Measurements from ENCODE around the gene CYTH4.

CYTH4 gene

GRCh38 chr22:37302674-37303555 is 20.6 kb downstream of the CYTH4 start:
- Mint-ChIP-seq H3K27me3 (no peaks in the 10 kb centered on the region), H3K36me3 (peaks cover 35% of the 10 kb centered on the region), H3K27ac (peak overlapping the region; percentile 96), H3K4me3 (no peak overlapping the region), H3K4me1 (peaks cover 73% of the 10 kb centered on the region), H3K9me3 (no peaks in the 10 kb centered on the region)
- no peak for ATAC-seq

DNA sequence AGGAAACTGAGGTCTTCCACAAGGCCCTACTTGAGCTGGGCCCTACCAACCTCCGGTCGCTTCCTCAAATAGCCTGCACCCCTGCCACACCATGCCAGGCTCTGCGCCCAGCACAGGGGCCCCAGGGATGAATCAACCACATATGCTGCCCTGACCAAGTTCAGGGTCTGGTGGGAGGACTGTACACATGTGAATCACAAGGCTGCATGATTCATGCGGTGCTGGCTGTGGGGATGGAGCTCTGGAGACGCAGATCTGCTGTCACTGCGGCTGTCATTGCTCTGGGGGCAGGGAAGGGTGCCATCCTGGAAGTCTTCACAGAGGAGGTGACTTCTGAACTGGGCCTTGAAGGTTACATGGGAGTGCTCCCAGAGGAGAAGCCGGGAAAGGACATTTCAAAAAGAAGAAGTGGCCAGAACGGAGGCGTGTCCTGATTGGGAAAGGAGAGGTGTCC is 21.5 kb downstream of the CYTH4 start:
- Mint-ChIP-seq H3K27me3 (no peaks in the 10 kb centered on the region), H3K36me3 (peaks cover 32% of the 10 kb centered on the region), H3K4me3 (no peak overlapping the region), H3K27ac (peak overlapping the region; percentile 96), H3K4me1 (peaks cover 73% of the 10 kb centered on the region), H3K9me3 (no peaks in the 10 kb centered on the region)
- ATAC-seq: no peak

DNA sequence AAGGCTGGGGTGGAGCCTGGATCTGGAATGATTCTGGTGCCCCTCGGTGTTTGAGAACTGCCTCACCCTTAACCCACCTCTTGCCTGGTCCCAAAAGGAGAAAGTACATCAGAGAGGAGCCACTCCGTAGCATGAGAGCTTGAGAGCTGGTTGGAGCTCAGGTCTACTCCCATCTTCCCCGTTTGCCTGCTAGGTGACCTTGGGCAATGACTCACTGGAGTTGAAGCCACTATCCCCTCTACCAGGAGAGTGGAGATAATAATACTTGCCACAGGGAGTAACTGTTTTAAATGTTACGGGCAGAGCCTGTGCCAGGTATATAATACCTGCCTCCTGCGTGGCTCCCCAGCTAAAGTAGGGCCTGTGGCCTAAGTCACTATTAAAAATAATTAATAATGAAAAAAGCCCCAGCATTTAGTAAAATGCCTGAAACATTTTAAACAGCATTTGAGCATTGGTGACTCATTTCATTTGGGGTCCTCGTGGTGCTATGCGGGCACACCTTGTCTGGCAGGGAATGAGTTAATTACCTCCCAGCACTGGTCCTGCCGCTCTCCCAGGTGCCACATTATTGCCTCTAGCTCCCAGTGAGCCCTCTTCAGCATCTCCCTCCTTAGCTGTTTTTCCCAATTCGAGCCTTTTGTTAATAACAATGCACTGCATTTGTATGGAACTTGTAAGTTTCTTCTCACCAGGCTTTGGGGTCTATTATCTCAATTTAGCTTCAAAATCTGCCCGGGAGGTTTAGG is 22.5 kb downstream of the CYTH4 start:
- no peak for ATAC-seq
- Mint-ChIP-seq H3K27me3 (no peaks in the 10 kb centered on the region), H3K36me3 (peaks cover 32% of the 10 kb centered on the region), H3K4me3 (no peak overlapping the region), H3K27ac (peak overlapping the region; percentile 96), H3K4me1 (peaks cover 80% of the 10 kb centered on the region), H3K9me3 (no peaks in the 10 kb centered on the region)

DNA sequence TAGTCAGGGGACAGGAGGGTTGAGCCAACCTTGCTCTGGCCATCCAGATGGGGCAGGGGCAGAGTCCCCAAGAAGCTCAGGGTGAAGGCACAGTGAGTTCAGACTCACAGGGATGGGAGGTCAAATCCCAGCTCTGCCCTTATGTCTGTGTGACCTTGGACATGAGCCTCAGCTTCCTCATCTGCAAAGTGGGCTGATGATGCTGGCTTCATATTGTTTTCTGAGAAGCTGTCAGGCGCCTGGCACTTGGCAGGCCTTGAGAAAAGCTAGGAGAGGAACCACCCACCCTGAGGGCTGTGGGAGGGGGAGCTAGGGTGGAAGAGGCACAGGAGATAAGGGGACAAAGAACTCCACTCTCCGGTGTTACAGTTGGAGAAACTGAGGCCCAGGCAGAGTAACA is 23.6 kb downstream of the CYTH4 start:
- no peak overlapping the region for H3K4me3 Mint-ChIP-seq

GRCh38 chr22:37306494-37306829 is 24.2 kb downstream of the CYTH4 start:
- no peak for ATAC-seq
- peaks cover 82% of the 10 kb centered on the region for H3K4me1 Mint-ChIP-seq
- H3K4me3 Mint-ChIP-seq: peak overlapping the region; percentile 40
- H3K9me3 Mint-ChIP-seq: no peaks in the 10 kb centered on the region
- no peaks in the 10 kb centered on the region for H3K27me3 Mint-ChIP-seq
- peak overlapping the region; percentile 96 for H3K27ac Mint-ChIP-seq
- peaks cover 31% of the 10 kb centered on the region for H3K36me3 Mint-ChIP-seq

More for the DNA sequence above, 23.6 kb downstream of the CYTH4 start:
- H3K36me3 Mint-ChIP-seq: peaks cover 31% of the 10 kb centered on the region
- H3K9me3 Mint-ChIP-seq: no peaks in the 10 kb centered on the region
- no peak for ATAC-seq
- H3K27me3 Mint-ChIP-seq: no peaks in the 10 kb centered on the region
- H3K4me1 Mint-ChIP-seq: peaks cover 81% of the 10 kb centered on the region
- peak overlapping the region; percentile 96 for H3K27ac Mint-ChIP-seq

- Mint-ChIP-seq H3K4me1 (peaks cover 88% of the 10 kb centered on the region), H3K9me3 (no peaks in the 10 kb centered on the region), H3K4me3 (peak overlapping the region; percentile 40), H3K27me3 (no peaks in the 10 kb centered on the region), H3K27ac (peak overlapping the region; percentile 96), H3K36me3 (peaks cover 18% of the 10 kb centered on the region)
- ATAC-seq: no peak
Measured at GRCh38 chr22:37308385-37309200, 26.3 kb downstream of the CYTH4 start.

GRCh38 chr22:37309211-37310074 is 27.1 kb downstream of the CYTH4 start:
- H3K4me1 Mint-ChIP-seq: peaks cover 89% of the 10 kb centered on the region
- no peaks in the 10 kb centered on the region for H3K9me3 Mint-ChIP-seq
- ATAC-seq: peak; percentile 29
- H3K27ac Mint-ChIP-seq: peak overlapping the region; percentile 96
- peaks cover 13% of the 10 kb centered on the region for H3K36me3 Mint-ChIP-seq
- peak overlapping the region; percentile 25 for H3K4me3 Mint-ChIP-seq
- H3K27me3 Mint-ChIP-seq: no peaks in the 10 kb centered on the region

DNA sequence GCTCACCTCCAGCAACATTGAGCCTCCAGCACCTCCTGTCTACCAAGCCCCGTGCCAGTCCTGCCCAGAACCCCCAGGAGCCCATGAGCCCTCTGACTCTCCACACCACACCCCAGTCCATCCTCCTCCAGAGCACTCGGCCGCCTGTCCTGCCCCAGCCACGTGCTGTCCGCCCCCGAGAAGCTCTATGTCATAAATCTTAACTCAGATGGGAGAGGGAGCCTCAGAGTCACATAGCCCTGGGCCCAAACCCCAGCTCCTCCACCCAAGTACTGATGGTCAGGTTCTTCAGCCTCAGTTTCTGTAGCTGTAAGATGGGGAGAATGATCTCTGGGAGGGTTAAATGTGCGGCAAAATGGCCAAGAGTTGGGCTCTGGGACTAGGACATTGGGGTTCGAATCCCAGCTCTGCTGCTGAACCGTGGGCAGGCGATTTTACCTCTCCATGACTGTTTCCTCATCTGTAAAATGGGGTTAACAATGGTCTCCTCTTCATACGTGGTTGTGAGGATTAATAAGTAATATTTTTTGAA is 27.8 kb downstream of the CYTH4 start:
- Mint-ChIP-seq H3K4me3 (no peak overlapping the region), H3K27me3 (no peaks in the 10 kb centered on the region), H3K4me1 (peaks cover 94% of the 10 kb centered on the region), H3K9me3 (no peaks in the 10 kb centered on the region), H3K36me3 (peaks cover 13% of the 10 kb centered on the region), H3K27ac (peak overlapping the region; percentile 96)
- no peak for ATAC-seq

DNA sequence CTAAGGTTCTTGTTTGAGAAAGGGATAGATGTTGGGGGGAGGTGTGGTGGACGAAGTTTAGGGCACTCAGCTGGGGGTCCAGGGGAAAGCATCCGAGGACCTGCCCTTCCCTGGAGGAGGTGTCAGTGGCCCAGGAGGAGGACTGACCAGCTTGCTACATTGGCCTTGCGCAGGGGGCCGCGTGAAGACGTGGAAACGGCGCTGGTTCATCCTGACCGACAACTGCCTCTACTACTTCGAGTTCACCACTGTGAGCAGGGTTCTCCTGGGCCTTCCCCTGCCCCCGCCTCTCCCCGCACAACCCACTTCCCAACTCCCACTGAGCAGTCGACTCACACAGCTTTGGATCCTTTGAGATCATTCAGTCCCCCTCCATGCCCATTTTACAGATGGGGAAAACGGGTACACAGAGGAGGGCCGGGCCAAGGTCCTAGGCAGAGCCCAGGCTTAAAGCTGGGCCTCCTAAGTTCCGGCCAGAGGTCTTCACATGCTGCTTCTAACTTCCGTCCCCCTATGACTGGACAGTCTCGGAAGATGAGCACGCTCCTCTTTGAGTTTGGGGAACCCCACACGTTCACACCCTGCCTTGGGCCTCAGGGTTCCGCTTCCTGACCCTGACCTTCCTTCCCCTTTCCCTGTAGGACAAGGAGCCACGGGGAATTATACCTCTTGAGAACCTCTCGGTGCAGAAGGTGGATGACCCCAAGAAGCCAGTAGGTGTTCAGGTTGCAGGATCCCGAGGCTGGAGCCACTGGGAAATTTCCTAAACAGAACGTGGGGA is 28.7 kb downstream of the CYTH4 start:
- peak overlapping the region; percentile 32 for H3K4me3 Mint-ChIP-seq
- ATAC-seq: no peak
- H3K4me1 Mint-ChIP-seq: peaks cover 92% of the 10 kb centered on the region
- no peaks in the 10 kb centered on the region for H3K27me3 Mint-ChIP-seq
- H3K36me3 Mint-ChIP-seq: peaks cover 13% of the 10 kb centered on the region
- H3K9me3 Mint-ChIP-seq: no peaks in the 10 kb centered on the region
- peak overlapping the region; percentile 96 for H3K27ac Mint-ChIP-seq

- peak overlapping the region; percentile 96 for H3K27ac Mint-ChIP-seq
- H3K36me3 Mint-ChIP-seq: peaks cover 13% of the 10 kb centered on the region
- peaks cover 91% of the 10 kb centered on the region for H3K4me1 Mint-ChIP-seq
Measured at GRCh38 chr22:37311761-37312312, 29.5 kb downstream of the CYTH4 start.

GRCh38 chr22:37312549-37313183 is 30.4 kb downstream of the CYTH4 start:
- no peaks in the 10 kb centered on the region for H3K9me3 Mint-ChIP-seq
- H3K27ac Mint-ChIP-seq: peak overlapping the region; percentile 96
- peaks cover 13% of the 10 kb centered on the region for H3K36me3 Mint-ChIP-seq
- no peaks in the 10 kb centered on the region for H3K27me3 Mint-ChIP-seq
- H3K4me1 Mint-ChIP-seq: peaks cover 86% of the 10 kb centered on the region
- ATAC-seq: no peak
- no peak overlapping the region for H3K4me3 Mint-ChIP-seq

More at GRCh38 chr22:37311761-37312312, 29.5 kb downstream of the CYTH4 start:
- ATAC-seq: no peak
- no peaks in the 10 kb centered on the region for H3K27me3 Mint-ChIP-seq
- H3K9me3 Mint-ChIP-seq: no peaks in the 10 kb centered on the region
- no peak overlapping the region for H3K4me3 Mint-ChIP-seq

GRCh38 chr22:37313376-37314314 is 31.3 kb downstream of the CYTH4 start:
- H3K4me1 Mint-ChIP-seq: peaks cover 76% of the 10 kb centered on the region
- H3K4me3 Mint-ChIP-seq: no peak overlapping the region
- H3K36me3 Mint-ChIP-seq: peaks cover 7% of the 10 kb centered on the region

More at GRCh38 chr22:37313376-37314314, 31.3 kb downstream of the CYTH4 start:
- no peak for ATAC-seq
- Mint-ChIP-seq H3K27ac (peak overlapping the region; percentile 96), H3K27me3 (peaks cover 2% of the 10 kb centered on the region), H3K9me3 (no peaks in the 10 kb centered on the region)

All from stimulated activated memory B cell treated with anti-CD40 and anti-IgM and Interleukin-4, amounts not matched to agents 10 μg/mL and 1 μg/mL and 100 μg/mL, for 72 hours (primary cell).